HG02973 (cell line): ENCODE measurements around the gene SDK1.
"Not testable (repeated sequence)": the region's sequence is repeated elsewhere in the genome, so short reads cannot be mapped to it uniquely, and the experiment has no call there.

Source experiments
- ATAC-seq: cut with Tn5 transposase; IDR thresholded peaks from one replicate; pipeline ENCODE4 v1.9.1; 2021; ENCODE audit warnings: moderate library complexity; ENCODE audit not compliant: unreplicated experiment

Gene SDK1

GRCh38 chr7:4080954-4081353 is 779.9 kb downstream of the SDK1 start:
- ATAC-seq, result no peak

GRCh38 chr7:4083513-4083912 is 782.5 kb downstream of the SDK1 start:
- no peak for ATAC-seq

- no peak for ATAC-seq
Observed at GRCh38 chr7:4084271-4084670, 783.2 kb downstream of the SDK1 start.

GRCh38 chr7:4085937-4086691 is 785.1 kb downstream of the SDK1 start:
- ATAC-seq, result no peak

- no peak for ATAC-seq
Observed at GRCh38 chr7:4086723-4087122, 785.7 kb downstream of the SDK1 start.

GRCh38 chr7:4091767-4092166 is 790.7 kb downstream of the SDK1 start:
- no peak for ATAC-seq

- ATAC-seq, result no peak
Observed at GRCh38 chr7:4093035-4093434, 792.0 kb downstream of the SDK1 start.

- no peak for ATAC-seq
Observed at GRCh38 chr7:4093483-4093882, 792.4 kb downstream of the SDK1 start.

- ATAC-seq, result not testable (repeated sequence)
Observed at GRCh38 chr7:4094158-4094557, 793.1 kb downstream of the SDK1 start.

- ATAC-seq, result no peak
Observed at GRCh38 chr7:4097001-4097609, 796.1 kb downstream of the SDK1 start.

GRCh38 chr7:4098169-4098568 is 797.1 kb downstream of the SDK1 start:
- no peak for ATAC-seq

- ATAC-seq, result no peak
Observed at GRCh38 chr7:4099651-4100050, 798.6 kb downstream of the SDK1 start.

- no peak for ATAC-seq
Observed at GRCh38 chr7:4100148-4100547, 799.1 kb downstream of the SDK1 start.

- ATAC-seq, result no peak
Observed at GRCh38 chr7:4100691-4101090, 799.6 kb downstream of the SDK1 start.

- ATAC-seq, result no peak
Observed at GRCh38 chr7:4102231-4102841, 801.3 kb downstream of the SDK1 start.

GRCh38 chr7:4103352-4104091 is 802.5 kb downstream of the SDK1 start:
- ATAC-seq, result no peak

- no peak for ATAC-seq
Observed at GRCh38 chr7:4107839-4108238, 806.8 kb downstream of the SDK1 start.

- ATAC-seq, result no peak
Observed at GRCh38 chr7:4108951-4109350, 807.9 kb downstream of the SDK1 start.

- ATAC-seq, result no peak
Observed at GRCh38 chr7:4109481-4110110, 808.5 kb downstream of the SDK1 start.

- no peak for ATAC-seq
Observed at GRCh38 chr7:4110438-4110837, 809.4 kb downstream of the SDK1 start.

- no peak for ATAC-seq
Observed at GRCh38 chr7:4111166-4111565, 810.1 kb downstream of the SDK1 start.
